ENCODE results near the gene ST3GAL5. TPM values are rescaled to one million over a fixed set of nuclear protein-coding genes. Genes with fewer than 3 reads are reported as not detected.
A peak's percentile ranks its signal among the peaks of the same experiment; 100 is the strongest.
"Not testable (repeated sequence)": the region's sequence is repeated elsewhere in the genome, so short reads cannot be mapped to it uniquely, and the experiment has no call there.

Gene ST3GAL5
- total RNA-seq, 1 donor from 2014 or later, result 2.6 TPM

DNA sequence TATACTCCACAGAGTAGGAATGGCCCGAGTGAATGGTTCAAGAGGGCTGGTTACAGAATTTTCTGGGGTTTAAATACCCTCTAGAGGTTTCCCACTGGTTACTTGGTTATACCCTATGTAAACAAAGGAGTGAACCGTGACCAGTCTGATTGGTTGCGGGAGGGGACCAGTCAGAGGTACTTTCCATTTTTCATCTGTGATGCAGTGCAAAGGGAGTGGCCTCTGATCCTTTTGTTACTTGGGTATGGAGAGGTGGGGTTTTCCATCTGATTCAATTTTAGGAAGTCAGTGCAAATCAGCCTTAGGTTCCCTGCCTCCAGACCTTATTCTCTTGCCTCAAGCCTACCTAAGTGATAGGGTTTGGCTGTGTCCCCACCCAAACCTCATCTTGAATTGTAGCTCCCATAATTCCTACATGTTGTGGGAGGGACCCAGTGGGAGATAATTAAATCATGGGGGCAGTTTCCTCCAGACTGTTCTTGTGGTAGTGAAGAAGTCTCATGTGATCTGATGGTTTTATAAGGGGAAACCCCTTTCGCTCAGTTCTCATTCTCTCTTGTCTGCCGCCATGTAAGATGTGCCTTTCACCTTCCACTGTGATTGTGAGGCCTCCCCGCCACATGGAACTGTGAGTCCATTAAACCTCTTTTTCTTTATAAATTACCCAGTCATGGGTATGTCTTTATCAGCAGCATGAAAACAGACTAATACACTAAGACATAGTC is 5.9 kb upstream of the ST3GAL5 start:
- DNase-seq (ENCODE audit: low read depth in 2 of 2), result not testable (repeated sequence)

DNA sequence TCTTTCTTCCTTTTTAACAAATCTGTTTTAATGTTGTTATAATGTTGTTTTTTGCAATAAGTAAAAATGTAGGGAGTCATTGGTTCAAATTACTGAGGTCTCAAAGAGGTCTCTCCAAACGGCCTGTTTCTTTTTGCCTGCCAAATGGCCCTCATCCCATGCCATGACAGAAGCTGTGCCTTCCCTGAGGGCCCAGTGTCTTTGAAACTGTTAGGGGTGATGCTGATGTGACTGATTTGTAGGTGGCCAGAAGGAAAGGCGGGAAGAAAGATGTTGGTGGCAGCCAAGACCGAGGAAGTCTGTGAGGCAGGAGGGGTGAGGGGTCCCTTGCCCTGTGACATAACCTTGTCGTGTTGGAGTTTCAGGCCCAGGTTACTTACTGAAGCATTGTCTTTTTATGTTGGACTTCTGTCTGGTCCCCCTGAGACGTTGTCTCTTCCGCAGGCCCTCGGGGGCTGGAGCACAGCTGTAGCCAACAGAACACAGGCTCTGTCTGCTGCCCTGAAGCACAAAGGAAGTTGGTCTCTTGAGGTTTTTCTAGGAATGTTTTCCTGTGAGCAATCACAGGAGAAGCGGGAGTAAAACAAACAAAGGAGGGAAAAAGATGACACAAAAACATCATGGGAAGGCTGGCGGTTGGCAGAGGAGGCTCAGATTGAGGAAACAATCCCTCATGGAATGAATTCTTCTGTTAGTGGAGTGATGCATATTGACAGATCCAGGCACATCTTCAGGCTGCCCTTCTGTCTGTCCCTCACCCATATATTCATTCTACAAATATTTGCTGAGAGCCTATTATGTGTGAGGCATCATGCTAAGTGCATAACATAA is 4.9 kb upstream of the ST3GAL5 start:
- peak in 1 of 2 donors; percentile 45 for DNase-seq (ENCODE audit: low read depth in 2 of 2)

DNA sequence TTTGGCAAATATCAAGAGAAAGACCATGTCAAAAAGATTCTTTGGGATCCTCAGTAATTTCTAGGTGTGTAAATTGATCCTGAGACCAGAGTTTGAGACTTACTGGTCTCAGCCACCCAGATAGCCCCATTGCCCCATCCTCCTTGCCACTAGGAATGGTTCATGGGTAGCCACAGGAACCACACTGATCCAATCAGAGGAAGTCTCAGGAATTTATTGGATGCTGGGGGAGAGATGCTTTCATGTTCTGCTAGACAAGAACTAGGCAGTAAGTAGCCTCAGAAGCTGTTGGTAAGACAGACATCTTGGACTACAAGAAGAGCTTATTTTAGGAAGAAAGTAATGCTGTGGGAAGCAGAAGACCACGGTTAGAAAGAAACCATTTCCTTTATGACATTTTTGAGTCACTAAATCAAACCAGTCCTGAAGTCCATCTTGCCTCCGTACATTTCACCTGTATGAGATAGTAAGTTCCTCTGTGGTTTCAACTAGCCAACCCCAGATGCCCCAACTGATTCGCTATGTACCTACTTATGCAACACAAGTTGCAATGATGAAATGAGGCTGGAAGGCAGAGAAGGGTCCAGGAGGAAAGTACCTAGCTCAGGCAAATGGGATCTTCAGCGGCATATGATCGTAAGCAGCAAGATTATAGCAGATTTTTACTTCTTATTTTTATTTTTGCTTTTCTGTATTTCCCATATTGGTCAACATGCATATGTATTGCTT is 3.6 kb upstream of the ST3GAL5 start:
- no peak for DNase-seq (ENCODE audit: low read depth in 2 of 2)

DNA sequence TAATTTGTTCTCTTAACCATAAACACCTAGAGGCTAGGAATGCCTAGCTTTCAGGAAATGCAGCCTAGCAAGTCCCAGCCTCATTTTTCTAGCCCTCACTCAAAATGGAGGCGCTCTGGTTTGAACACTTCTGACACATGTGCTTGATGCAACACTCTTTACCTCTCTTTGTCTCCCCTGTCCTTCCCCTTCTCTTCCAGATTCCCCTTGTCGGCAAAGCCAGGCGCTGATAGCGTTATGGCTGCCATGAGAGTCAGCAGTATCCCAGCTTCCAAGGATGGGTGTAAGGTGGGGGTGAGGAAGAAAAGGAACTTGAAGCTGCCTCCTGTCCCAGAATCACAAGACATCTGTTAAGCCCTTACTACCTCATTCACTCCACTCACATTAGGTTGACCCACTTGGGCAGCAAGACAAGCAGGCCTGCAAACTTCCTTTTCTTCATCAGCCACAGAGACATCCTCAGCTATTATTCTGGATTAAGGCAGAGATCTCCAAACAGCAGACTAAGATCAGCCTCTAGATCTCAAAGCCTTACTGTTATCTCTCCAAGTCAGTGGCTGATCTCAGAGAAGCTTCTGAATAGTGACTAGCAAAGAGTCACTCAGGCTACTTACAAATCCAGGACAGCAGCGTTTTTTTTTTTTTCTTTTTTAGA is 1.9 kb upstream of the ST3GAL5 start:
- DNase-seq (ENCODE audit: low read depth in 2 of 2), result no peak

DNA sequence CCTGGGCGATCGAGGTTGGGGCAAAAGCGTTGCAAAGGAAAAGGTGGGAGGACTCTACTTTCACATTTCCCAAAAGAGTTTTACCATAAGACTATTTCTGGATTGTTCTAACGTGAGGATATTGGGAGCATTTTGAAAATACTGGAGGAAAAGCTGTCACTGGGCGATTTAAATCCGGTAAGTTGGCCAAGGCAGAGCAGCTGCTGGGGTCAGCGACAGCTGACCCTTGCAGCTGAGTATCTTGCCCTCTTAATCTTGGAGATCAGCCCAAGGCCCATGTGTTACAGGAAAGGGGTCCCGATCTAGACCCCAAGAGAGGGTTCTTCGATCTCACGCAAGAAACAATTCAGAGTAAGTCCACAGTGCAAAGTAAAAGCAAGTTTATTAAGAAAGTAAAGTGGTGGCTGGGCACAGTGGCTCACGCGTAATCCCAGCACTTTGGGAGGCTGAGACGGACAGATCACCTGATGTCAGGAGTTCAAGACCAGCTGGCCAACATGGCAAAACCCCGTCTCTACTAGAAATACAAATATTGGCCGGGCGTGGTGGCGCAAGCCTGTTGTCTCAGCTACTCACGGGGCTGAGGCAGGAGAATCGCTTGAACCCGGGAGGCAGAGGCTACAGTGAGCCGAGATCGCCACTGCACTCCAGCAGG is 964 bp upstream of the ST3GAL5 start:
- DNase-seq (ENCODE audit: low read depth in 2 of 2), result no peak

DNA sequence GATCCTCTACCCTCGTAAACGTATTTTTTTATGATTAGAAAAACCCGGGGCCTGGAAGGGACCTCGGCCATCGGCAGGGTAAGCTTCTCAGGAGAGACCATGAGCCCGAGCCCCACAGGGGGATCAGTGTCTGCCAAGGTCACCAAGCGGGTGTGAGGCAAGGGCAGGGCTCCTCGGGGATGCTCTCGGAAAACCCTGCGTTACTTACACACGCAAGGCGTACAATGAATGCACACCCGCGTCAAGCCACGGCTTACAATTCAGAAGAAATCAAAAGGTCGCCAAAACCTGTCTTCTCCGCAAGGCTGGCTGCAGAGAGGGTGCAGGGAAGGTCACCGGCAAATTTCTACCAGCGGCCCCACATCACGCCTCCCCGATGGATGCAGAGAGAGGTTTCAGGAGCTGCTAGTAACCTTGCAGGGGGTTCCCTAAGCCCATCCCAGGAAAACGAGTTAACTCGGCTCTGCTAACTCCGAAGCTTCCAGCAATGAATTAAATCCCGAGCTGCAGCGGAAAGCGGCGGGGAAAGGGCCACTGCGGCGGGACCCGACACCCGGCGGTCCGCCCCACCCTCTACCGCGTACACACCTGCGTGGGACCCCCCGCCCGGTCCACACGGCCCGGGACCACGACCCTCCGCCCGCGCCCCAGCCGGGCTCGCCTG is 638 bp downstream of the ST3GAL5 start:
- peak in 1 of 2 donors; percentile 19 for DNase-seq (ENCODE audit: low read depth in 2 of 2)

DNA sequence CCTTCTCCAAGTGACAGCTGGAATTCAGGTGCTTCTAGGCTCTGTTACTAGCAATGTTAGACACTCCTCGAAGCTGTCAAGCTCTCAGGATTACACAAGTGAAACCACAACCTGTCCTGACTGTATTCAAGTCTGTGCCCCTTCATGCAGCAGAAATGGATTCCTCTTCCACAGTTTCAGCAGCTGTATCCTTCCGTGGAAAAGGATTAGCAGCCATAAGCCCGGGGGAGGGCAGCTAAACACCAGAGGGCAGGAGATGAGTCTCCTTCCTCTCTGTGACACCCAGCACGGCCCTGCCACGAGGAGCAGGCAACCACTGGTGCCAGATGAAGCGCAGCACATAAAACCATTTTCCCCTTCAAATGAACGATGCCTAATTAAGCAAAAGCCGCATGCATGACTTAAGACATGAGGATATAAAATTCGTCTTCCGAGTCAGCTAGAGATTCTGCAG is 1.2 kb downstream of the ST3GAL5 start:
- peak; percentile 16 to 58 for DNase-seq (ENCODE audit: low read depth in 2 of 2)

DNA sequence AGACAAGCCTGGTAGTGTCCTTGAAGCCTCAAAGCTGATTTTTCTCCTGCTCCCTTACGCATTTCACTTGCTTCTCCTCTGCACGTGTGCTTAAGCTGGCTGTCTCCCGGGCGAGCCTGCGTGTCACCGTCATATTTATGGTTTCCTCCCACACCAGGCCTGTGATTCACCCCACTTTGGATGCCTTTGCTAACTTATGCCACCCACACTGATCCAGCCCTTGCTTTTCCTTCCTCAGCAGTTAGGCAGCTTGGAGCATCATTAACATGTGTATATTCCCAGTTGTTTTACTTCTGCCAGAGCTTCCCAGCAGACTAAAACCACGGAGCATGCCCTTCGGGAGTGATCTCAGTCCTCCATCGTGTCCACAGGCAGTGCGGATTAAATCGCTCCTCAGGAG is 2.2 kb downstream of the ST3GAL5 start:
- DNase-seq (ENCODE audit: low read depth in 2 of 2), result peak in 1 of 2 donors; percentile 77

DNA sequence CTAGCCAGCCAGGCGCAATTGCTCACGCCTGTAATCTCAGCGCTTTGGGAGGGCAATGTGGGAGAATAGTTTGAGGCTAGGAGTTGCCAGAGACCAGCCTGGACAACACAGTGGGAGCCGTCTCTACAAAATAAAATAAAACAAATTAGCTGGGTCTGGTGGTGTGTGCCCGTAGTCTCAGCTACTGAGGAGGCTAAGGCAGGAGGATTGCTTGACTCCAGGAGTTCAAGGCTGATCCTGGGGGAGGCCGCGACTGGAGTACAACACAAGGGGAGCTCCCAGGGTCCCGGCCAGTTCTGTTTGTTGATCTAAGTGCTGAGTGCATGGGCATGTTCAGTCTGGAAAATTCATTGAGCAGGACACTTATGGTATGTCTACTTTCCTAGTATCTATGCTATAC is 2.6 kb downstream of the ST3GAL5 start:
- DNase-seq (ENCODE audit: low read depth in 2 of 2), result no peak

DNA sequence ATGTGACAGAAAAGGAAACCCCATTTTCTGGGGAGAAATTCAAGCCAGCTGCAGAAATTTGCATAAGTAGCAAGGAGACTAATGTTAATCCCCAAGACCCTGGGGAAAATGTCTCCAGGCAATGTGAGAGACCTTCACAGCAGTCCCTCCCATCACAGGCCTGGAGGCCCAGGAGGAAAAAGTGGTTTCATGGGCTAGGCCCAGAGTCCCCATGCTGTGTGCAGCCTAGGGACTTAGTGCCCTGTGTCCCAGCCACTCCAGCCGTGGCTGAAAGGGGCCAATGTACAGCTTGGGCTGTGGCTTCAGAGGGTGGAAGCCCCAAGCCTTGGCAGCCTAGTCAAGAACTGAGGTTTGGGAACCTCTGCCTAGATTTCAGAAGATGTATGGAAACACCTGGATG is 7.0 kb downstream of the ST3GAL5 start:
- not testable (repeated sequence) for DNase-seq (ENCODE audit: low read depth in 2 of 2)

DNA sequence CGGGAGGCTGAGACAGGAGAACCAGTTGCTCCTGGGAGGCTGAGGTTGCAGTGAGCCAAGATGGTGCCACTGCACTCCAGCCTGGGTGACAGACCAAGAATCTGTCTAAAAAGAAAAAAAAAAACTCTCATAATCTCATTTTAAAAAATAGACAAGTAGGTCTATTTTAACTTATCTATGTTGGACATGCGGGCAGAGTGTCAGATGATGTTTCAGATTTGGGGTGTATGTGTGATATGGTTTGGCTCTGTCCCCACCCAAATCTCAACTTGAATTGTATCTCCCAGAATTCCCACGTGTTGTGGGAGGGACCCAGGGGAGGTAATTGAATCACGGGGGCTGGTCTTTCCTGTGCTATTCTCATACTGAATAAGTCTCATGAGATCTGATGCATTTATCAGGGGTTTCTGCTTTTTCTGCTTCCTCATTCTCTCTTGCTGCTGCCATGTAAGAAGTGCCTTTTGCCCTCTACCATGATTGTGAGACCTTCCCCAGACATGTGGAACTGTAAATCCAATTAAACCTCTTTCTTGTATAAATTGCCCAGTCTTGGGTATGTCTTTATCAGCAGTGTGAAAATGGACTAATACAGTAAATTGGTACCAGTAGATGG is 8.0 kb downstream of the ST3GAL5 start:
- DNase-seq (ENCODE audit: low read depth in 2 of 2), result not testable (repeated sequence)

DNA sequence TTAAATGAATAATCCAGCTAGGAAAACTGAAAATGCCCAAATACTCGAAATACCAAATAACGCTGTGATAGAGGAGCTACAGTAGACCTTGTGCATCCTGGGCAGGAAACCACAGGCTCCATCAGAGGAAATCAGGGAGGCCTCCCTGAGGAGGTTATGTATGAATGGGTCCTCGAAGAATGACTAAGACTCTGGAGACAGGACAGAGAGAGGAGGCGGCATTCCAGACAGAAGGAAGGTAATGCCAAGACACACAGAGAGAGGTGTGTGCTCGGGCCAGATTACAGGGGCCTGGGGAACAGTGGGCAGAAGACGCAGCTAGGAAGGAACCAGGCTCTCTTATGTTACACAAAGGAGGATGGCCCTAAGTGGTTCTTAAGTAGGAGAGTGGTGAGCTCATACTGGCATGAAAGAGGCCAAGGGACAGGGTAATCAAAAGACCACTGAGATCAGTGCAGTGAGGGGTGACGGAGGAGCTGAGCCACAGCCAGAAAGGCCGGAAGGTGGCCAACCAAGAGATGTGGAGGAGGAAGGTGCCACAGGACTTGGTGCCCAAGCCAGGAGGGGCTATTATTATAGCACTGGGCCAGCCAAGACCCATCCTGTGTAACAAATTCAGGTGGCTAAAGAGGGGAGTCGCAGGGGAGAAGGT is 9.9 kb downstream of the ST3GAL5 start:
- DNase-seq (ENCODE audit: low read depth in 2 of 2), result peak in 1 of 2 donors; percentile 51

DNA sequence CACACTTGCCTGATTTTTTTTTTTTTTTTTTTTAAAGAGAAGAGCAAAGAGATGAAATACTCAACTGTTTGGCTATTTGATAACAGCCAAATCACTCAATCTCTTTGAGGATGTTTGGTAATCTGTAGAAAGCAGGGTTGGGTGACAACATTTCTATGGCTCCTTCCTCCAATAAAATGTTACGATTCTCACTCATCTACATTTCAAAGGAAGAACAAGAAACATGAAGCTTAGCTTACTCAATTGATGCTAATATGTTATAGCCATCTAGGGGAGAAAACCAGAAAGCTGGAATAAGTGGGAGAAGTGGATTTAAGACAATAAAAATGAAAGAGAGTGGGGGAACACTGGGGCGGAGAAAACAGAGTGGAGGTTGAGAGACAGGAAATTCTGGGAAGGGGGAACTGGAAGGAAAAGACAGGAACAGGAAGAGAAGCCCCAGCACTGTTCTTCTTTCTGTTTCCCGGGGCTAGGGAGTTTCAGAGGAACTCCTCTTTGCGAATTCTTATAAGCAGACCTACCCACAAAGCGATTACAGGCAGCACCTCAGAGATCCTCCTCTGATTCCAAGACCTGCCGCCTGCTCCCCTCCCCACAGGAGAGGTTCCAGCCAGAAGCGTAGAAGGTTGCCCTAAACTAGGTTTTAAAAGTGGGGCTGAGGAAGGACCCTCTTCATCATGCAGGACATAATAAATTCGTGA is 13.3 kb downstream of the ST3GAL5 start:
- DNase-seq (ENCODE audit: low read depth in 2 of 2), result no peak

DNA sequence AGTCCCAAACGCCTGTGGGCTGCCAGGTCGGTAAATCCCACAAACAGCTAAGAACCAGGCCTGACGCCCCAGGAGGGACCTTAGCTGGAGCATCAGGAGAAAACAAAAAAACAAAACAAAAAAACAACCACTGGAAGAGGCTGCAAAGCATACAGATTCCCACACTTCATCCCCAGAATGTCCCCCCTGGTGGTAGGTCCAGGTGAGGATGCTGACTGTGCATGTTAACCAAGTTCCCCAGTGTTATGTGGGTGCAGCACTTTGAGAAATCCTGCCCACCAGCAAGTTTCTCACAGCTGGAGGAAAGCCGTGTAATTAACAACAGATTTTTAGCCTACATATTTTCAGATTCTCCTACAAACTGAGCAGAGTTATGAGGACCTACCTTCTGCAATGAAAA is 15.1 kb downstream of the ST3GAL5 start:
- no peak for DNase-seq (ENCODE audit: low read depth in 2 of 2)

DNA sequence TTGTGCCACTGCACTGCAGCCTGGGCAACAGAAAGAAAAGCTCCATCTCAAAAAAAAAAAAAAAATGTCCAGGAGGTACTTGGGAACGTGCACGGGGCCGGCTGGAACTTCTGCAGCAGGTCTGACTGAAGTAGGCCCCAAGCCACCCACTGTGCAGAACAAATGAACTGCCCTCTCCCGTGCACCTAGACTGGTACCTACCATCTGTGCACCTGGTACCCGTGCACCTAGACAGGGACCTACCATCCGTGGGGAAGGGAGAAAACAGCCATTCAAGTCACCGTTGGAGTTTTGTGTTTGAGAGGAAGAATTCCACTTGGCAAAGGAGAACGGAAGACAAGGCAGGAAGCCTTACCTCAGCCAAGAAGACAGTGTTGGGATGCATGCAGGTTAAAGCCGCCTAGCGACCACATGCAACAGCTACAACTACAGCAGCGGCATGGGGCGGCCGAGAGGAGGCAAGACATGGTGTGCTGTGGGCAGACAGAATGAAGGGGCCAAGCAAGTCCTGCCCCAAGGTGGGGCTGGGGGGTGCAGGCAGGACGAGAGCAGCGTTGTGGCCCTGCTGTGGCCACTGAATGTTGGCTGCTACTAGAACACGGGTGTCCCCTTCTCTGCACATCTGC is 16.1 kb downstream of the ST3GAL5 start:
- DNase-seq (ENCODE audit: low read depth in 2 of 2), result no peak

DNA sequence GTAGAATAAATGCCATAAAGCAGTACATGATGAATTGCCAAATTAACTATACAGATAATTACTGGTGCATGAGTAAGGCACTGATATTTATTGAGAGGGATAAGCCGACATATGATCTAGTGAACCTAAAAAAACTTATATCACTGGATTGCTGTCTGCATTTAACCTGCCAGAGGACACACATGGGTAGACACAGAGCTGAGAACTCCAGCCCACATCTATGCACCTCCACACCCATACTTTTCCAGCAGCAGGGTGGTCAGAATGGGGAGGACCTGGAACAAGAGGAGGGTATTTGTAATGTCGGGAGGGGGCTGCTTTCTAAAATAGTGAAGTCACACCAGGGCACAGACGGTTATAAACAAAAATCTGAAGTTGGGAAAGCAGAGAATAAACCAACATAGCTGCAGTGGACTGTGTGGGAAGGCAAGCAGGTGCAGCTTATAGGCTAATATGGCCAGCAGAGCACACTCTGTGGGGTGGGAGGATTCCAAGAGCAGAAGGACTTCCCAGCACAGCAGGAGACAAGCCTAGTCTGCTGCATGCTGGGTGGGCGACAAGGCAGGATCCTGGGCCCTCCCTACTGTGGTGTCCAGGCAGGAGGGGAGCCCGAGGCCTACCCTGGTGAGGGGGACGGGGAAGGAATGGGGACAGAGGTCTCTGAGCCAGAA is 17.2 kb downstream of the ST3GAL5 start:
- DNase-seq (ENCODE audit: low read depth in 2 of 2), result no peak

DNA sequence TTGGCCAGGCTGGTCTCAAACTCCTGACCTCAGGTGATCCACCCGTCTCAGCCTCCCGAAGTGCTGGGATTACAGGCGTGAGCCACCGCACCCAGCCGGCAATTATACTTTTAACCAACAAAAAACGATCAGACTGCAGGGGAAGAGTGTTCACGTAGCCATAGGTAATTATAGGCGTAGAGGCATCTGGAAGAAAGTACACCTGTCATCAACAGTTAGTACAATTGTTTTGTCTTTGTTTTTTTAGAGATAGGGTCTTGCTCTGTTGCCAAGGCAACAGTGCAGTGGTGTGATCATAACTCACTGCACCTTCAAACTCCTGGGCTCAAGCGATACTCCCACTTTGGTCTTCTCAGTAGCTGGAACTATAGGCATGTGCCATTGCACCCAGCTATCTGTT is 20.0 kb downstream of the ST3GAL5 start:
- DNase-seq (ENCODE audit: low read depth in 2 of 2), result no peak
